ENCODE data around the gene ANO6.

- TF ChIP-seq, protein P1, sequence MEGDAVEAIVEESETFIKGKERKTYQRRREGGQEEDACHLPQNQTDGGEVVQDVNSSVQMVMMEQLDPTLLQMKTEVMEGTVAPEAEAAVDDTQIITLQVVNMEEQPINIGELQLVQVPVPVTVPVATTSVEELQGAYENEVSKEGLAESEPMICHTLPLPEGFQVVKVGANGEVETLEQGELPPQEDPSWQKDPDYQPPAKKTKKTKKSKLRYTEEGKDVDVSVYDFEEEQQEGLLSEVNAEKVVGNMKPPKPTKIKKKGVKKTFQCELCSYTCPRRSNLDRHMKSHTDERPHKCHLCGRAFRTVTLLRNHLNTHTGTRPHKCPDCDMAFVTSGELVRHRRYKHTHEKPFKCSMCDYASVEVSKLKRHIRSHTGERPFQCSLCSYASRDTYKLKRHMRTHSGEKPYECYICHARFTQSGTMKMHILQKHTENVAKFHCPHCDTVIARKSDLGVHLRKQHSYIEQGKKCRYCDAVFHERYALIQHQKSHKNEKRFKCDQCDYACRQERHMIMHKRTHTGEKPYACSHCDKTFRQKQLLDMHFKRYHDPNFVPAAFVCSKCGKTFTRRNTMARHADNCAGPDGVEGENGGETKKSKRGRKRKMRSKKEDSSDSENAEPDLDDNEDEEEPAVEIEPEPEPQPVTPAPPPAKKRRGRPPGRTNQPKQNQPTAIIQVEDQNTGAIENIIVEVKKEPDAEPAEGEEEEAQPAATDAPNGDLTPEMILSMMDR (IDR thresholded peaks at IDR 0.05; ENCODE audit: poor library complexity, severe bottlenecking), result no peak
- TF ChIP-seq POLR2AphosphoS5 (IDR thresholded peaks at IDR 0.05), result no peak
- TF ChIP-seq RAD21 (conservative IDR thresholded peaks at IDR 0.05), result no peak
- TF ChIP-seq EP300 (conservative IDR thresholded peaks at IDR 0.05; ENCODE audit: poor library complexity, severe bottlenecking), result no peak
- TF ChIP-seq REST (IDR thresholded peaks at IDR 0.05; ENCODE audit: borderline replicate concordance), result no peak
Measured at GRCh38 chr12:45244561-45245343, 28.9 kb downstream of the ANO6 start.
